Smooth muscle cell (in vitro differentiated cells): Measurements from ENCODE around the gene PTPRS. TPM values are rescaled to one million over a fixed set of nuclear protein-coding genes. Genes with fewer than 3 reads are reported as not detected.

Source experiments
- DNase-seq: peaks from one replicate; lab custom pipeline; 2025; ENCODE audit not compliant: unreplicated experiment; lab: John Stamatoyannopoulos, UW
- H2AFZ ChIP-seq: fragments of 200-600 bp; sonication (generic); 2 replicates; pipeline ENCODE4 v1.6.0; 2016; ENCODE audit warnings: antibody characterized with exemption, low read depth, mild to moderate bottlenecking
- H3F3A ChIP-seq: fragments of 200-600 bp; sonication (generic); 2 replicates; pipeline ENCODE4 v1.6.0; 2017; ENCODE audit warnings: antibody characterized with exemption, low read depth
- H3K27ac ChIP-seq: fragments of 200-600 bp; sonication (generic); 2 replicates; pipeline ENCODE4 v1.5.1; 2016; ENCODE audit warnings: low read depth, mild to moderate bottlenecking
- H3K27me3 ChIP-seq: fragments of 200-600 bp; sonication (generic); 2 replicates; pipeline ENCODE4 v1.6.1; 2016; ENCODE audit warnings: low read depth, mild to moderate bottlenecking
- H3K36me3 ChIP-seq: fragments of 200-600 bp; sonication (generic); 2 replicates; pipeline ENCODE4 v1.5.1; 2016; ENCODE audit warnings: low read depth
- H3K4me1 ChIP-seq: fragments of 200-600 bp; sonication (generic); 2 replicates; pipeline ENCODE4 v1.5.1; 2016; ENCODE audit warnings: low read depth
- H3K4me2 ChIP-seq: fragments of 200-600 bp; sonication (generic); 2 replicates; pipeline ENCODE4 v1.6.0; 2016; ENCODE audit warnings: mild to moderate bottlenecking
- H3K4me3 ChIP-seq: fragments of 200-600 bp; sonication (generic); 2 replicates; pipeline ENCODE4 v1.5.1; 2016; ENCODE audit warnings: mild to moderate bottlenecking
- H3K79me2 ChIP-seq: fragments of 200-600 bp; sonication (generic); 2 replicates; pipeline ENCODE4 v1.6.0; 2016; ENCODE audit warnings: low read depth, mild to moderate bottlenecking
- H3K9ac ChIP-seq: fragments of 200-600 bp; sonication (generic); 2 replicates; pipeline ENCODE4 v1.6.0; 2016; ENCODE audit warnings: low read depth
- H3K9me3 ChIP-seq: fragments of 200-600 bp; sonication (generic); replicated peaks from 2 replicates; pipeline ENCODE4 v1.5.1; 2016; ENCODE audit warnings: low read depth
- H4K20me1 ChIP-seq: fragments of 200-600 bp; sonication (generic); 2 replicates; pipeline ENCODE4 v1.6.0; 2016; ENCODE audit warnings: low read depth
- WGBS: methylation state at CpG from one replicate; pipeline ENCODE4 v1.1.7; 2016; ENCODE audit warnings: low lambda C conversion rate; 5-methylcytosine and 5-hydroxymethylcytosine counted together
- polyA plus RNA-seq: library from polyadenylated mRNA; unstranded; fragments of >200 nt; fragmentation: Nextera tagmentation; extraction: Ambion mirVana; gene quantifications from 2 replicates; pipeline ENCODE4 v1.2.1, GENCODE V29; 2016
- total RNA-seq: library from RNA; depleted of rRNA; stranded (reverse); fragments of >200 nt; gene quantifications from 2 replicates; pipeline ENCODE4 v1.2.3, GENCODE V29; 2014
- TF ChIP-seq, protein P1 (sequence below): fragments of 200-600 bp; sonication (generic); IDR thresholded peaks from 2 replicates; pipeline ENCODE4 v1.5.1; 2017; ENCODE audit warnings: borderline replicate concordance, mild to moderate bottlenecking, antibody characterized with exemption; ENCODE audit not compliant: insufficient read depth, poor library complexity, severe bottlenecking

The PTPRS gene
- total and polyA plus RNA-seq, 2 experiments from 2014 or later, result 30.2 to 71.6 TPM

DNA sequence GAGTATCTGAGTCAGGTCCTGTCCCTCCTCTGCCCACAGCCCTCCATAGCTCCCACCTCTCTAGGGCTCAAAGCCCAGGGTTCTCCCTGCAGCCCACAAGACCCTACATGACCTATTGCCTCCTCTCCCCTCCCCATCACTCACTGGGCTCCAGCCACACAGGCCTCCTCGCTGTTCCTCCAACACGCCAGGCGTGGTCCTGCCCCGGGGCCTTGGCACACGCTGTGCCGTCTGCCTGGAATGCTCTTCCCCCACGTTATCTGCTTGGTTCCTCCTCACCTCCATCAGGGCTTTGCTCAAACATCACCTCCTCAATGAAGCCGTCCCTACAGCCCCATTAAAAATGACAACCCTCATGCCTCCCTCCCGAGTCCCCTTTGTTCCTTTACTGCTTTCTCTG lies 21.1 kb downstream of the PTPRS start:
- TF ChIP-seq, protein P1, sequence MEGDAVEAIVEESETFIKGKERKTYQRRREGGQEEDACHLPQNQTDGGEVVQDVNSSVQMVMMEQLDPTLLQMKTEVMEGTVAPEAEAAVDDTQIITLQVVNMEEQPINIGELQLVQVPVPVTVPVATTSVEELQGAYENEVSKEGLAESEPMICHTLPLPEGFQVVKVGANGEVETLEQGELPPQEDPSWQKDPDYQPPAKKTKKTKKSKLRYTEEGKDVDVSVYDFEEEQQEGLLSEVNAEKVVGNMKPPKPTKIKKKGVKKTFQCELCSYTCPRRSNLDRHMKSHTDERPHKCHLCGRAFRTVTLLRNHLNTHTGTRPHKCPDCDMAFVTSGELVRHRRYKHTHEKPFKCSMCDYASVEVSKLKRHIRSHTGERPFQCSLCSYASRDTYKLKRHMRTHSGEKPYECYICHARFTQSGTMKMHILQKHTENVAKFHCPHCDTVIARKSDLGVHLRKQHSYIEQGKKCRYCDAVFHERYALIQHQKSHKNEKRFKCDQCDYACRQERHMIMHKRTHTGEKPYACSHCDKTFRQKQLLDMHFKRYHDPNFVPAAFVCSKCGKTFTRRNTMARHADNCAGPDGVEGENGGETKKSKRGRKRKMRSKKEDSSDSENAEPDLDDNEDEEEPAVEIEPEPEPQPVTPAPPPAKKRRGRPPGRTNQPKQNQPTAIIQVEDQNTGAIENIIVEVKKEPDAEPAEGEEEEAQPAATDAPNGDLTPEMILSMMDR, result no peak
- H2AFZ ChIP-seq, result no peak overlapping the region
- no peak overlapping the region for H3K4me2 ChIP-seq
- no peak overlapping the region for H3K4me3 ChIP-seq
- no peaks in the 10 kb centered on the region for H3K4me1 ChIP-seq
- no peaks in the 10 kb centered on the region for H3F3A ChIP-seq
- no peaks in the 10 kb centered on the region for H3K9me3 ChIP-seq
- no peaks in the 10 kb centered on the region for H3K27me3 ChIP-seq
- no peaks in the 10 kb centered on the region for H3K79me2 ChIP-seq
- H3K36me3 ChIP-seq, result no peaks in the 10 kb centered on the region
- H4K20me1 ChIP-seq, result peaks cover 48% of the 10 kb centered on the region
- no peak overlapping the region for H3K27ac ChIP-seq
- 96% methylated on average over 9 of the region's 9 CpGs for WGBS
- no peak overlapping the region for H3K9ac ChIP-seq
- DNase-seq, result no peak

- no peaks in the 10 kb centered on the region for H3K9me3 ChIP-seq
- H2AFZ ChIP-seq, result no peak overlapping the region
- no peaks in the 10 kb centered on the region for H3K79me2 ChIP-seq
- DNase-seq, result no peak
- no peaks in the 10 kb centered on the region for H3F3A ChIP-seq
- no peak overlapping the region for H3K9ac ChIP-seq
- no peaks in the 10 kb centered on the region for H3K36me3 ChIP-seq
- no peak overlapping the region for H3K27ac ChIP-seq
- peaks cover 48% of the 10 kb centered on the region for H4K20me1 ChIP-seq
- H3K27me3 ChIP-seq, result no peaks in the 10 kb centered on the region
- no peaks in the 10 kb centered on the region for H3K4me1 ChIP-seq
- TF ChIP-seq, protein P1, result no peak
- 96% methylated on average over 6 of the region's 6 CpGs for WGBS
- H3K4me3 ChIP-seq, result no peak overlapping the region
- H3K4me2 ChIP-seq, result no peak overlapping the region
Observed at GRCh38 chr19:5318306-5318705, 22.3 kb downstream of the PTPRS start.

DNA sequence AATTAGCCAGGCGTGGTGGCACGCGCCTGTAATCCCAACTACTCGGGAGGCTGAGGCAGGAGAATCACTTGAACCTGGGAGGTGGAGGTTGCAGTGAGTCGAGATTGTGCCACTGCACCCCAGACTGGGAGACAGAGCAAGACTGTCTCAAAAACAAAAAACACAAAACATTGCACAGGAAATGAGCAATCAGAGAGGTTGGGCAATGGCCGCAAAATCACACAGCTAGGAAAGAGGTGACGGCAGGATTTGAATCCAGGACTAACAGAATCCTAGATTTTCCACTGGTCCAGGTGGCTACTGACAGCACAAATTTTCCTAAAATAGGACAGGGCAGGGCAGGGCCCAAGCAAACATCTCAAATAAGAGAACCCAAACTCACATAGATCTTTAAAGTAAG lies 23.3 kb downstream of the PTPRS start:
- TF ChIP-seq, protein P1, result no peak

DNA sequence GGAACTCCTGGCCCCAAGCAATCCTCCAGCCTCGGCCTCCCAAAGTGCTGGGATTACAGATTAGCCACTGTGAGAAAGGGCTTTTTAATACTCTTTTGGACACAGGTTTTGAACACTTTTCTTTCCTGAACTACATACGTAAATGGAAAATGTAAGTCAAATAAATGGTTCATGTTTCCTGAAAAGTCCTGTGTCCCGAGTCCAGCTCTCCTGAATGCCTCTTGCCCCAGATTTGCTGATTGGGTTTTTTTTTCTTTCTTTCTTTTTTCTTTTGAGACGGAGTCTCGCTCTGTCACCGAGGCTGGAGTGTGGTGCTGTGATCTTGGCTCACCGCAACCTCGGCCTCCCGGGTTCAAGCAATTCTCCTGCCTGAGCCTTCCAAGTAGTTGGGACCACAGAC lies 24.5 kb downstream of the PTPRS start:
- 96% methylated on average over 9 of the region's 9 CpGs for WGBS
- H3K36me3 ChIP-seq, result no peaks in the 10 kb centered on the region

More for the DNA sequence above, 23.3 kb downstream of the PTPRS start:
- WGBS, result 95% methylated on average over 7 of the region's 7 CpGs
- no peak overlapping the region for H3K27ac ChIP-seq
- H4K20me1 ChIP-seq, result peaks cover 45% of the 10 kb centered on the region
- no peak overlapping the region for H2AFZ ChIP-seq
- H3K9me3 ChIP-seq, result no peaks in the 10 kb centered on the region
- no peaks in the 10 kb centered on the region for H3K79me2 ChIP-seq
- H3K36me3 ChIP-seq, result no peaks in the 10 kb centered on the region
- no peak overlapping the region for H3K9ac ChIP-seq
- no peak for DNase-seq
- no peak overlapping the region for H3K4me3 ChIP-seq
- H3F3A ChIP-seq, result no peaks in the 10 kb centered on the region
- no peaks in the 10 kb centered on the region for H3K4me1 ChIP-seq
- no peaks in the 10 kb centered on the region for H3K27me3 ChIP-seq
- H3K4me2 ChIP-seq, result no peak overlapping the region

More for the DNA sequence above, 24.5 kb downstream of the PTPRS start:
- H4K20me1 ChIP-seq, result peaks cover 34% of the 10 kb centered on the region
- no peak for DNase-seq
- H3F3A ChIP-seq, result no peaks in the 10 kb centered on the region
- H3K27me3 ChIP-seq, result no peaks in the 10 kb centered on the region
- no peak overlapping the region for H3K4me2 ChIP-seq
- H3K4me1 ChIP-seq, result no peaks in the 10 kb centered on the region
- TF ChIP-seq, protein P1, result no peak
- no peaks in the 10 kb centered on the region for H3K79me2 ChIP-seq
- H3K27ac ChIP-seq, result no peak overlapping the region
- H2AFZ ChIP-seq, result no peak overlapping the region
- no peak overlapping the region for H3K4me3 ChIP-seq
- H3K9ac ChIP-seq, result no peak overlapping the region
- no peaks in the 10 kb centered on the region for H3K9me3 ChIP-seq
